Renal pelvis (tissue), 4 donors: ENCODE results near the gene RNF217. TPM values are rescaled to one million over a fixed set of nuclear protein-coding genes. Genes with fewer than 3 reads are reported as not detected.

Experiments
- DNase-seq: peaks from one replicate; pipeline ENCODE4 v3.0.0-alpha.2; 2013
- polyA plus RNA-seq, 3 donors: library from polyadenylated mRNA; unstranded; fragments of 120-200 nt; gene quantifications; one replicate each; pipeline ENCODE4 v1.2.1, GENCODE V29; 2013; ENCODE audit not compliant: insufficient read length in 3 of 3

RNF217 gene
- polyA plus RNA-seq, 3 donors = 11.8 to 17.2 (median 16.4) TPM

DNA sequence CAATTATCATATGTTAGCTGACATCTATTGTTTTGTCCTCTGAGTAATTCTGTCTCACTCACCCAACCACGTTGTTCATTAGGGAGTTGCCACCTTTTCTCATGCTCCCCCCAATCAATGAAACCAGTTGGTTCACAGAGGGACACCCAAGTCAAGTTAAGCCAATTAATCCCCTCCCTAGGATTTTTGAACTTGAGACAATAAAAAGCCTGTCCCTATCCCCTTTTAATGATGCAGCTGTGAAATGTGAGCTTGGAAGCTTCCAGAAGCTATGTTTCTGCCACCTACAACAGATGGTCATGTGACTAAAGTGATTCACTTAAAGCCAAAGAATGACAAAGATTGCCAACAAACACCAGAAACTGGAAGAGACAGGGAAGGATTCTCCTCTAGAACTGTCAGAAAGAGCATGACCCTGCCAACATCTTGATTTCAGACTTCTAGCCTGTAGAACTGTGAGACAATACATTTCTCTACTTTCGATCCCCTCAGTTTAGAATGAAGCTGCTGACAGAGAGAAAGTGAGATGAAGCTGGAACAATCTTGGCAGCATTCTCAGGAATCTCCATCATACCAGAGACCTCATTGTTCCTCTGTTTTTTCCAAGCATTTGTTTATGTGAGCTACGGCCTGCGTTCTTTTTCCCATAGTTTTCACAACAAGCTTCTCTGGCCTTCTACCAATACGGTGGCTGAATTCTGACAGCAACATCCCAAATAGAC, 133.5 kb downstream of the RNF217 start:
- DNase-seq = no peak

DNA sequence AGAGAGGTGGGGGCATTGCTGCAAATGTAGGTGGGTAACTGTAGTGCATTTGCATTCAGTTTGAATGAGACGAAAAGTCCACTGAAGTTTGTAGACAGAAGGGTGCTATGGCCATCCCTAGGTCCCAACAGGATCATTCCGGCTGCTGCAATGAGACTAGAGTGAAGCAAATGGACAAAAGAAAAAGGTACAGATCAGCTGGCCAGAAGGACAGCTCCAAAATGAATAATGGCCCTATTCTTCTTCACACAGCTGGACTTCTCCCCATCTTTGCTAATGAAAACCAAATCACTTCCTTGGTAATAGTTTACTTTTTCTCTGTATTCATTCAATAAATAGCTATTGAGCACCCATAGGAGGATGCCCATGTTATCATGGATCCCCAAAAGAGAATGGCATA, 134.9 kb downstream of the RNF217 start:
- DNase-seq = no peak

DNA sequence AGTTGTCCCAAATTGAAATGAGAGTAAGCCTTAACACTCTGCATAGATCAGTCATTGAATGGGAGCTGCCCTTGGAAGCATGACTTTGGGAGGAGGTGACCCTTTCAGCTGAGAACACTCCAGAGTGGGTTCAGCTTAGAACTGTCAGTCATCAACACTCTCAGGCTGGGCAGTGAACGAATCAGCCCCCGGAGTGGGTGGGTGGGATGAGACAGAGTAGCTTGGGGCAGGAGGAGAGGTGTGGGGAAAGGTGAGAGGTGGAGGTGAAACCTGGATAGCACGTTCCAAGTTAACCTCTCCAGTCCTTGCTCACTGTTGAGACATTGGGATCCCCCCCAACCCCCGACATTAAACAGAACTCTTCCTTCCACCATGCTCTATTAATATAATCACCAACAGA, 136.0 kb downstream of the RNF217 start:
- DNase-seq = no peak

DNA sequence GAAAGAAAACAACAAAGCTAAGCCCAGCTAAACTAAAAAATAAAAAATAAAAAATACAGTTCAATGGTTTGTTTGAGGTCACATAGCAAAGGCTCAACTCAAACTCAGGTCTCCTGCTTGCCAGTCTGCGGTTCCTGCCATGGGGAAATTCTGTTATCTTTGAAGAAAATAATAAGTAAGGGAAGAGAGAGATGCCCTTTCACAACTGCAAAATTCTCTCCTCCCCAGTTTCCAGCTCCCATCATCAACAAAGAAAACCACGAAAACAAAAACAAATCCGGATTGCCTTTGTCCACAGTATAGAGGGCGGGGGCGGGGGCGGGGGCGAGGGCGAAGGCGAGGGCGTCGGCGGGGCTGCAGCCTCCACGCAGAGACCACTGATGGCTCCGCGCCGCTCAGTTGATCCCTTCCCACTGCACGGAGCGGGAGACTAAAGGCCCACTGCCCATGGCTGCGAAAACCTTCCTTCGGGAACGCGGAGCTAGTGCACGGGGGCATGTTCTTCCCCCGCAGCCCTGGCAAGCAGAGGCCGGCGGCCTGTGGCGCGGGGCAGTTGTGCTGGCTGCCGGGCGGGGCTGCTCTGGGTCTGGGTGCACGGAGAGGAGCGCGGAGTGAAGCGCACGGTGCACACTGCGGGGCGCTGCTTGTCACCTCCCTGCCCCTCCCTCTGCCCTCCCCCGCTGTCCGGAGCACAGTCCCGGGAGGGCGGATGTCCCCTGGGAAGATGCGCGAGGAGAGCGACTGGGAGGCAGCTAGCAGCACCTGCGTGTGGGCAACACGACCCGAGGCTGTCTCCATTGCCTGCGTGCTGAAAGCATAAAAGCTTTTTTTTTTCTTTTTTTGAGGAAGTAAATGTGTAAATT, 137.2 kb downstream of the RNF217 start:
- peak; percentile 48 for DNase-seq

DNA sequence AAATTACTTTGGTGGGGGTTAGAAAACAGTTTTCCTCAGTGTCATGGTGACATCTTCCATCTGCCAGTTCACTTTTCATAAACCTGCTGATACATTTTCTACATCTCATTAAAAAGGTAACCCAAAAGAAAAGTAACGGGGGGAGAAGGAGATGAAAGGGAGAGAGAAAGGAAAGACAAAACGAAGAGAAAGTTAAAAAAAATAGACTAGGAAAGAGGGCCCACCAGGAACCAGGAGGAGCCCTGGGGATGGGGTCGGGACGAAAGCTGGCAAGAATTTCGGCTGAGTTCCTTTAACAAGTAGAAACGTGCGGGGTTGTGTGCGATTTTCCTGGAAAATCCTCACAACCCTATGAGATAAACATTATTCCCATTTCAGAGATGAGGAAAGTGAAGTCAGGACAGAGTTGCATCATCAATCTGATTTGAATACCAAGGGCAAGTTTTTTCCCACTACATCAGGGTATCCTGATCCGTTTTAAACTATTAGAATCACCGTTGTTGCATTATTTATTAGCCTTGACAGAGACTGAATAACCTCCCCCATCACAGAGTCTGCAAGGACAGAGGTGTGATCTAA, 137.9 kb downstream of the RNF217 start:
- no peak for DNase-seq

DNA sequence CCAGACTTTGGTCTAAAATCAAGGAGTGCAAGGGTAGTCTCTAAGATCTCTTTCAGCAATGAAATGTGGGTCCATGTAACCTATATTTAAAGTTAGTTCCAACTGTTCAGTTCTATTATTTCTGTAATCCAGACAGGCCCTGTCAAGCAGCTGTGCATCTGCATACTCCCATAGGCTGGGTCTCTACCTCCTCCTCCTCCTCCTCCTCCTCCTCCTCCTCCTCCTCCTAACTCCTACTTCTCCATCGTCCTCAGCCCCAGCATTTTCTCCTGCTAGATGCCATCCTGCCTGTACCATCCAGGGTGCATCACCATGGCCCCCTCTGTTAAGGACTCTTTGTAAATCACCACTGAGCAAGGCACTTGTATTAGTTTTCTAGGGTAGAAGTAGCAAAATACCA, 138.9 kb downstream of the RNF217 start:
- no peak for DNase-seq

DNA sequence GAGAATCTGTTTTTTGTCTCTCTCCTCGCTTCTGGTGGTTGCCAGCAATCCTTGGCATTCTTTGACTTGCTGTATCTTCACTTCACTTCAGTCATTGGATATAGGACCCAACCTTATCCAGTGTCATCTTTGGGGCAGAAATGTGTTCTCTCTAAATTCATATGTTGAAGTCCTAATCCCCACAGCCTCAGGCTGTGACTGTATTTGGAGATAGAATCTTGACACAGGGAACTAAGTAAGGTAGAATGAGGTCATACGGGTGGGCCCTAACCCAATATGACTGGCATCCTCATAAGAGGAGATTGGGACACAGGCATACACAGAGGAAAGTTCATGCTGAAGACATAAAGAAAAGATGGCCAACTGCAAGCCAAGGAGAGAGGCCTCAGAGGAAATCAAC, 139.4 kb downstream of the RNF217 start:
- DNase-seq = no peak

DNA sequence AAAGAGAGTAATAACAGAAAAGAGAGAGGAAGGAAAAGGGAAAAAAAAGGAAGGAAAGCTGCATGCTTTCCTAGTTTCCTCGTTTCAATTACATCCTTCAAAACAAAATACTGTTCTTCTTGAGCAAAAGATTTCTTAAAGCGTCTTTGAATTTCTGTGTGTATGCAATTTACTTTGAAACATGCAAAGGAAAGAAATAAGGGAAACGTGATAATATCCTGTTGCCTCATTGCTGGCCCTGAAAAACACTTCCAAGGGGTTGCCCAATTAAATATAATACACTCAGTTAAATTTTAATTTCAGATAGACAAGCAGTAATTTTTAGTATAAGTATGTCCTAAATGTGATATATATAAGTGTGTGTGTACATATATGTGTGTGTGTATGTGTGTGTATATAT, 140.2 kb downstream of the RNF217 start:
- no peak for DNase-seq

DNA sequence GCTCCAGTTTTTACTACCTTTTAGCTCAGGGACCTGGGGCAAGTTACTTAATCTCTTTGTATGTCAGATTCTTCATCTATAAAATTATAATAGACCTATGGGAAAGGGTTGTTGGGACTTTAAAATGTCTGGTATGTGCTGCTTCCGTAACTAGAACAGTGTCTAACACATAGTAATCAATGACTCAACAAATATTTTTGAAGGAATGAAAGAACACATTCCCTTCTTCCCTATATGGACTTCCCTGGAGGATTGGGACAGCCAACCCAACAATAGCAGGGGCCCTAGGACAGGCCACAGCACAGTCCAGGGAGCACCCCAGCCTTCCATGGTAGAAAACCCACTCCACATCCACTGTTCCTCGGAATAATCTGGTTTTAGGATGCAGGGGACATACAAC, 140.7 kb downstream of the RNF217 start:
- no peak for DNase-seq

DNA sequence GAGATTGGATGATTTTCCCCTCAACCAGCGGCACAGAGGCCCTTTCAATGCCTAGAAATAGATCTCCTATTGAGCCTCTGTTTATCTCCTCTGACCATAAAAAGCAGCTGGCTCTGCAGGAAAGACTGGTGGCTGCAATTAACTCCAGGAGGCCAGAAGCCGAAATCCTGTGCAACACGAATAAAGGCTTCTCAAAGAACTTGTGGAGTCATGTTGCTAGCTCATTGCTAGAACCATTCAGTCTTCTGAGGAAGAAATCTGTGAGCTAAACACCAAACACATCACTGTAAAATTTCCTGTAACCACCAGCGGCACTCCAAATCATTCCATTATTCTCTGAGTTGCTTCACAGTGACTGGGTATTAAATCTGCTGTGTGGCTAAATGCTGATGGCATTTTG, 142.2 kb downstream of the RNF217 start:
- DNase-seq = no peak

DNA sequence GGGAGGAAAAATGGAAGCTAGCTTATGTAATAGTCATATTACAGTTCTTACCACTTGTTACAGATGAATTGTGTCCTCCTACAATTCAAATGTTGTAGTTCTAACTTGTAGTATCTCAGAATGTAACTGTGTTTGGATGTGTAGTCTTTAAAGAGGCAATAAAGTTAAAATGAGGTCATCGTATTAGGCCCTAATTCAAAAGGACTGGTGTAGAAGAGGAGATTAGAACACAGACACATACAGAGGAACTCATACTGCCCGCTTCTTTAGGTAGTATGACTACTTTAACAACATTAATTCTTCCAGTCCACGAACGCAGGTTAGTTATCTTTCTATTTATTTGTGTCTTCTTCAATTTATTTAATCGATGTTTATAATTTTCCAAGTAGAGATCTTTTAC, 144.8 kb downstream of the RNF217 start:
- no peak for DNase-seq

DNA sequence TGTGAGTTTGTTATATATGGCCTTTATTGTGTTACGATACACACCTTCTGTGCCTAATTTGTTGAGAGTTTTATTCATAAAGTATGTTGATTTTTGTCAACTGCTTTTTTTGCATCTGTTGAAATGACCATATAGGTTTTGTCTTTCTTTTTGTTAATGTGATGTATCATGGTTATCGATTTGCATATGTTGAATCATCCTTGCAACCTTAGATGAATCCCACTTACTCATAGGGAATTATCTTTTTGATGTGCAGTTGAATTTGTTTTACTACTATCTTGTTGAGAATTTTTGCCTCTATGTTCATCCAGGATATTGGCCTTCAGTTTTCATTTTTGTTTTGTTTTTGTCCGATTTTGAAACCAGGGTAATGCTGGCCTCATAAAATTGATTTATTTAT, 145.7 kb downstream of the RNF217 start:
- no peak for DNase-seq

DNA sequence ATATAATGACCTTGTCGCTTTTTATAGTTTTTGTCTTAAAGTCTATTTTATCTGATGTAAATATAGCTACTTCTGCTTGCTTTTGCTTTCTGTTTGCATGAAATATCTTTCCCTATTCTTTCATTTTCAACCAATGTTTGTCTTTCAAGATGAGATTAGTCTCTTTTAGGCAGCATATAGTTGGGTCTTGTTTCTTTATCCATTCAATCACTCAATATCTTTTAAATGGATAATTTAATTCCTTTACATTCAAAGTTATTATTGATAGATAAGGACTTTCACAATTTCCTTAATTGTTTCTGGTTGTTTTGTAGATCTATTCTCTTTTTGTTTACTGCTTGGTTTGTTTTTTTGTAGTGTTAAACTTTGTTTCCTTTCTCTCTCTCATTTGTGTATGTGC, 147.8 kb downstream of the RNF217 start:
- no peak for DNase-seq

DNA sequence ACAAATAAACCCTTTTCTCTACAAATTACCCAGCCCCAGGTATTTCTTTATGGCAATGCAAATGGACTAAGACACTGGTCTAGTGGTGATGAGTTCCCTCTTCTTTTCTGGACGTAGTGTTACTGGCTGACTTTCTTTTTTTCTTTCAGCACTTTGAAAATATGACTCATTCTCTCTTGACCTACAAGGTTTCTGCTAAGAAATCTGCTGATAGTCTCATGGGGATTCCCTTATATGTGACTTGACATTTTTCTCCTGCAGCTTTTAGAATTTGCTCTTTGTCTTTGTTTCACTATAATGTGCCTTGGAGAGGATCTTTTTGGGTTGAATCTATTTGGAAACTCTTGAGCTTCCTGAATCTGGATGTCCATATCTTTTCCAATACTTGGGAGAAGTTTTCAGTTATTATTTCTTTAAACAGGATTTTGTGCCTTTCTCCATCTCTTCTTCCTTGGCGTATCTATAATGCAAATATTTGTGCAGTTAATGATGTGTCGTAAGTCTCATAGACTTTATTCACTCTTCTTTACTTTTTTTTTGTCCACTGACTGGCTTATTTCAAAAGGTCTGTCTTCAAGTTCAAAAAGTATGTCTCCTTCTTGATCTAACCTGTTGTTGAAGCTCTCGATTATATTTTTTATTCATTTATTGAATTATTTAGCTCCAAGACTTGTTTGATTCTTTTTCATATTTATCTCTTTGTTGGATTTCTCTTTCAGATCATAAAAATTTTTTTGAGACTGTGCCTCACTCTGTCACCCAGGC, 149.2 kb downstream of the RNF217 start:
- DNase-seq = no peak

DNA sequence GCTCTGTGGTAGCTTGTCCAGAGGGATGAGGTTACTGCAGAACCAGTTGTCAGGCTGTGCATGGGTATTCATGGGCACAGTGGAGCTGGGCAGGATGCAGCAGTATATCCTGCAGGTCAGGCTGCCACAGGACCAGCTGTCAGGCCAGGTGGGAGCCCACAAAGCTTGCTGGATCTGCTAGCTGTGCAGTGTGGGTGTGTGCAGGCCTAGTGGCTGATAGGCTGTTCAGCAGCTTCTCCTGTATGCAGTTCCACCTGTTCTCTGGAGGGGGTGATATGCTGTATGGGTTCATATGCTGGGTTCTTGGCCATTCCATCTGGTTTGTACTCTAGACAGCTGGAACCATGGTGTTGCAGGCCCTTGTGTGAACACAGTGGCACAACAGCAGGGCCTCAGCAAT, 150.7 kb downstream of the RNF217 start:
- no peak for DNase-seq

DNA sequence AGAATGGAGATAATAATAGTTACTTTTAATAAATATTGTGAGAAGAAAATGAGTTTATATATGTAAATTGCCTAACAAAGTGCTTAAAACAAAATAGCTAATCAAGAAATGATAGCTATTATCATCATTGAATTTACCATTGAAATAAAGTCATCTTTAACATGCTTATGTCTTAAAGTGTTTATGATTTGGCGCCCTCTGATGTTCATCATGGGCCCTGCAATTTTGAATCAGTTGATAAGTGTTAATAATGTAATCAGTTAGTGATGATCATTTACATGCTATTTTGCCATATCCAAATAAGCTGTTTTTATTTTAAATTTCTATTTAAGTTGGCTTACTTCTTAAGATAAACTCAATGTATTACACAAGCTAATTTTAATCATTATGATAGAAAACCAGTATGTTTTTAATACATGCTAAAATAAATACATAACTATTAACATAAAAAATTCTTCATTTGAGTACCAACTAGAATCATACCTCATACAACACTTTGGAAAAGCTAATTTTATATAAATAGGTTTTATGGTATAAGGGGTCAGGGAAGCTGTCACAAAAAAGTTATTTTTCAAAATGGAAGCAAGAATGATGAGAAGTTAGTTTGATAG, 152.1 kb downstream of the RNF217 start:
- peak; percentile 27 for DNase-seq

DNA sequence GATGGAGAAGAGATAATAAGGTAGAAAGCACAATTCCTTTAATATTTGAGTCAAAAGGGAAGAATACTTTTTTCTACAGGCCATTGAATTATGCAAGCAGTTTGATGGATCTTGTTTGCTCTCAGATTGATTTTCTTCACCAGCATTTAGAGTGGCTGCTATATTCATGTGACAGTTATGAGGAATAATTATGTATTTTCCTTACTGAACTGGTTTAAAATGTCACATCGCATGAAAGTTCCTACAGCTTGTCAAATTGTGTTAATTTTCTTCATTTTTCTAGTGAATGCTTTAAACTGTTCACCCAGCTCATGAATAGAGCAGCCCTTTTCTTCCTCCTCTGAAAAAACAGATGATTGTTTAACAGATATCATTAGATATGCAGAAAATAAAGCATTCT, 153.9 kb downstream of the RNF217 start:
- DNase-seq = no peak

DNA sequence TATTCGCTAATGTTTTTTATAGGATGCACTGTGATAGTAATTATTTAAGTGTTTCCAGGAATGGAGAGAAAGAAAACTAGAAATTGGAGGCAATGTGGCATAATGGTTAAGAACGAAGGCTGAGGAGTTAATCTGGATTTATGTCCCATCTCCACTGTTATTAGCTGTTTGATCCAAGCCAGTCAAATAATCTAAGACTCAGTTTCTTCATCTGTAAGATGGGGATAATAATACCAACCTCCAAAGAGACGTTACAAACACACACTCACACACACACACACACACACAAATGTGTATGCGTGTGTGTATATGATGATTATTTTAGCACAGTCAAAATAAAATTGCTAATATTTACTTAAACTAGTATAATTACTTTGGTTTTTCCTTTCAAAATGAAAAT, 154.5 kb downstream of the RNF217 start:
- DNase-seq = no peak

DNA sequence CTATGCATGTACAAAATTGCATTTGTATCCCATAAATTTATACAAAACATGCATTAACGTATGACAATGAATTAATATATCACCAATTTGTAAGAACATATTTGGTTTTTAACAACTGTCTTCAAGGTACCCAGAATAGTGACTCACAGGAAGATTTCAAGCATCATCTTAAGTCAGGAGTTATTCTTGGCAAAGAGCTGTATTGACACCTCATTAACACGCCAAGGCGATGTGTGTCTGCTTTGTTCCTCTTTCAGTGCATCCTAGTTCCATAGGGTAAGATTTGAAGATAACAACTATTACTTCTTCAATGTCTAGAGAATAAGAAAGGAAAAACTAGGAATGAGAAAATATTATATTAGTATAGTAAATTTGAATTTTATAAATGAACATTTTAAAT, 155.6 kb downstream of the RNF217 start:
- DNase-seq = no peak

DNA sequence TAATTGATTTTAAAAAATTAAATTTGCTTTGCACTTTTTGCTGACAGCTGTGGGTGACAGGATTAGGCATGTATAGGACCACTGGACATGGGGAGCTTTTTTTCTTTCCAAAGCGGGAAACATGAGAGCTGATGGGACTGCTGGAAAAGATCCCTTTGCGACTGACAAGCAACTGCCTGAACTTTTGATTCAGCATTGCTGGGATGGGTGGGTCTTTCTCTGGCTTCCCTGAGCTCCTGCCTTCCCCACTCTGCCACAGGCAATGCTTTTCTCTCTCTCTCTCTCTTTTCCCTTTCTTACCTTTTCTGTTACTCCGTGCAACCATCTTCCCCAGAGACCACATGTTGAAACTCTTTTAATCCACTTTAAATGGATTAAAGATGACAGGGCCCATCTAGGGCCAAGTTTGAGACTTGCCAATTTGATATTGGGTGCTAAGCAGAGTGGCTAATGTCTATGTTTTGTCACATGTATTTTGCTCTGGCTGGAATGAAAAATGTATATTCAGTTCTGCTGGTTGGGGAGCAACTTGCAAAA, 157.9 kb downstream of the RNF217 start:
- DNase-seq = no peak

DNA sequence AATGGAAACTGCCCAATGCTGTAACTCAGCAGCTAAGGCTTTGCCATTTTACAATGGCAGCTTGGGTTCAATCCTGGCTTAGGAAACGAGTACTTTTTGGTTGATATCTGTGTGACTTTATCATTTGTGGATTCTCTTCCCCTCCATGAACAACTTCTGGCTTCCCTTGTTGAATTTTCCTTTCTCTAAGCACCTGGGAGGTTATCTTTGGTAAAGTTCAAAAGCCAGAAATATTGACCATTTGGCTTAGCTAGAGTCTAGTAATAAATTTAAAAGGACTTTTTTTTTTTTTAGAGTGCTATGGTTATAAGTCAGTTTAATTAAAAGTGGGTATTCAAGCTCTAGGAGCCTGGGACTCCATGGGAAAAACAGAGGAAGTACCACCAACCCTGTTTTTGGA, 159.7 kb downstream of the RNF217 start:
- DNase-seq = no peak

DNA sequence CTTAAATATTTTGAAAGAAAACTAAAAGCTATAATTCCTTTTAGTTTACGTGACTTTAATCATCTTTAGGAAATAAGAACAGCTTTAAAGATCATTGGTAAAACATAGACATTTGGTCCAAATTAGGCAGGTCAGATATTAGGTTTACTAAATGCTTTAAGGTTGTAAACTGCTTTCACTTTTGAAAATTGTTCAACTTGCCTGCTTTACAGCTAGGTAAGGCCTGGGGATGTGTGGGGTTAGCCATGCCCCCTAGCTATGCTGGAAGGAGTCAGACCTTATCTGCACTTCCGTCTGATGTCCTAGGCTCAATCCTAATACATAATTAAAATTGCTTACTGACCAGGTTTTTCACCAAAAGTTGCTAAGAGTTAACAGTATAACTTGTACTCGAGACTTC, 160.8 kb downstream of the RNF217 start:
- no peak for DNase-seq
